Stimulated activated CD4-positive, alpha-beta T cell treated with anti-CD3 and anti-CD28 coated beads, Interleukin-1b, Interleukin-23, amount 100 ng/mL, for 48 hours (primary cell): ENCODE measurements around the gene TAS2R19.
"Not testable (repeated sequence)": the region's sequence is repeated elsewhere in the genome, so short reads cannot be mapped to it uniquely, and the experiment has no call there.

ENCODE experiments used
- DNase-seq: peaks from one replicate; pipeline ENCODE4 v3.0.0-alpha.2; 2020

Gene TAS2R19

GRCh38 chr12:11022520-11022919 lies at the start of gene TAS2R19:
Gene TAS2R19, minus strand, starts transcription at chr12:11022620. Its CDS starts 49 bp downstream, at chr12:11022571.
- DNase-seq, result no peak

GRCh38 chr12:11071414-11071813 lies 49.0 kb upstream of the TAS2R19 start:
- DNase-seq, result no peak

GRCh38 chr12:11070999-11071398 lies 48.6 kb upstream of the TAS2R19 start:
- DNase-seq, result no peak

- no peak for DNase-seq
Observed at GRCh38 chr12:11069854-11070365, 47.5 kb upstream of the TAS2R19 start.

GRCh38 chr12:11067514-11067913 lies 45.1 kb upstream of the TAS2R19 start:
- no peak for DNase-seq

- not testable (repeated sequence) for DNase-seq
Observed at GRCh38 chr12:11062194-11062593, 39.8 kb upstream of the TAS2R19 start, which contains the start of gene TAS2R46. Gene TAS2R46, minus strand, starts transcription at chr12:11062294. Its CDS starts 0 bp downstream, at chr12:11062294.

GRCh38 chr12:11059784-11060183 lies 37.4 kb upstream of the TAS2R19 start:
- no peak for DNase-seq

GRCh38 chr12:11059041-11059440 lies 36.6 kb upstream of the TAS2R19 start:
- no peak for DNase-seq

- DNase-seq, result no peak
Observed at GRCh38 chr12:11055306-11055705, 32.9 kb upstream of the TAS2R19 start.

- not testable (repeated sequence) for DNase-seq
Observed at GRCh38 chr12:11049806-11050531, 27.5 kb upstream of the TAS2R19 start.

GRCh38 chr12:11041366-11041765 lies 18.9 kb upstream of the TAS2R19 start:
- DNase-seq, result not testable (repeated sequence)

GRCh38 chr12:11040162-11040561 lies 17.7 kb upstream of the TAS2R19 start:
- no peak for DNase-seq

GRCh38 chr12:11039171-11039570 lies 16.8 kb upstream of the TAS2R19 start:
- no peak for DNase-seq

GRCh38 chr12:11033959-11034358 lies 11.5 kb upstream of the TAS2R19 start:
- DNase-seq, result not testable (repeated sequence)

- DNase-seq, result no peak
Observed at GRCh38 chr12:11031307-11031706, 8.9 kb upstream of the TAS2R19 start, which contains the start of gene TAS2R31. Gene TAS2R31, minus strand, starts transcription at chr12:11031407. Its CDS starts 72 bp downstream, at chr12:11031335.

GRCh38 chr12:11026118-11026517 lies 3.7 kb upstream of the TAS2R19 start:
- no peak for DNase-seq

- no peak for DNase-seq
Observed at GRCh38 chr12:11023387-11023786, 967 bp upstream of the TAS2R19 start.

- DNase-seq, result no peak
Observed at GRCh38 chr12:11016937-11017336, 5.5 kb downstream of the TAS2R19 start.

GRCh38 chr12:11015775-11016430 lies 6.5 kb downstream of the TAS2R19 start:
- no peak for DNase-seq

GRCh38 chr12:11014234-11014633 lies 8.2 kb downstream of the TAS2R19 start:
- no peak for DNase-seq

- DNase-seq, result no peak
Observed at GRCh38 chr12:11007608-11008007, 14.8 kb downstream of the TAS2R19 start.

GRCh38 chr12:10998204-10998603 lies 24.2 kb downstream of the TAS2R19 start, which contains the start of gene TAS2R20:
Gene TAS2R20, minus strand, starts transcription at chr12:10998304. Its CDS starts 429 bp downstream, at chr12:10997875.
- DNase-seq, result no peak

GRCh38 chr12:10994307-10994706 lies 28.1 kb downstream of the TAS2R19 start:
- no peak for DNase-seq

GRCh38 chr12:10989107-10989506 lies 33.3 kb downstream of the TAS2R19 start:
- no peak for DNase-seq
